ENCODE data around the gene TRABD2A.

DNA sequence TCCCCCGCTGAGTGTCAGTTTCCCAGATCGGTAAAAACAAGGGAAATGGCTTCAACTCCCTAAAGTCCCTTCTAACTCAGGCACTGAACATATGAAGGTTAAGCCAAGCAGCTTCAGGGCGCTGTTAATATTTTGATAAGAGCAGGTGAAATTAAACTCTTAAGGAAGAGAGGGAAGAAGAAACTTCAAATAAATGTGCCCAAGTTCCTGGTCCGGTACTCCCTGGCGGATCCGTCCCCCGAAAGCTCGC, 564 bp downstream of the TRABD2A start:
- TF ChIP-seq POLR2A (IDR thresholded peaks at IDR 0.05): no peak
- TF ChIP-seq, protein P1, sequence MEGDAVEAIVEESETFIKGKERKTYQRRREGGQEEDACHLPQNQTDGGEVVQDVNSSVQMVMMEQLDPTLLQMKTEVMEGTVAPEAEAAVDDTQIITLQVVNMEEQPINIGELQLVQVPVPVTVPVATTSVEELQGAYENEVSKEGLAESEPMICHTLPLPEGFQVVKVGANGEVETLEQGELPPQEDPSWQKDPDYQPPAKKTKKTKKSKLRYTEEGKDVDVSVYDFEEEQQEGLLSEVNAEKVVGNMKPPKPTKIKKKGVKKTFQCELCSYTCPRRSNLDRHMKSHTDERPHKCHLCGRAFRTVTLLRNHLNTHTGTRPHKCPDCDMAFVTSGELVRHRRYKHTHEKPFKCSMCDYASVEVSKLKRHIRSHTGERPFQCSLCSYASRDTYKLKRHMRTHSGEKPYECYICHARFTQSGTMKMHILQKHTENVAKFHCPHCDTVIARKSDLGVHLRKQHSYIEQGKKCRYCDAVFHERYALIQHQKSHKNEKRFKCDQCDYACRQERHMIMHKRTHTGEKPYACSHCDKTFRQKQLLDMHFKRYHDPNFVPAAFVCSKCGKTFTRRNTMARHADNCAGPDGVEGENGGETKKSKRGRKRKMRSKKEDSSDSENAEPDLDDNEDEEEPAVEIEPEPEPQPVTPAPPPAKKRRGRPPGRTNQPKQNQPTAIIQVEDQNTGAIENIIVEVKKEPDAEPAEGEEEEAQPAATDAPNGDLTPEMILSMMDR (IDR thresholded peaks at IDR 0.05): no peak
